Panc1 (cell line): ENCODE data around the gene MB21D2.
A peak's percentile ranks its signal among the peaks of the same experiment; 100 is the strongest.

Experiments
- SIN3A ChIP-seq: IDR thresholded peaks from 2 replicates; pipeline ENCODE4 v1.6.1; 2012; ENCODE audit warnings: low read depth, mild to moderate bottlenecking, low read length, moderate library complexity, borderline replicate concordance; ENCODE audit not compliant: insufficient read depth
- TF ChIP-seq, protein P1 (sequence below): fragments of 450-650 bp; IDR thresholded peaks from 2 replicates; pipeline ENCODE4 v1.5.1; 2017; ENCODE audit warnings: mild to moderate bottlenecking
- TF ChIP-seq, protein P2 (sequence below), 2 experiments: IDR thresholded peaks; 2 replicates each; pipeline ENCODE4 v1.6.1; 2011 to 2012; ENCODE audit warnings: low read depth in 2 of 2, control low read depth in 1 of 2, low read length in 1 of 2, mild to moderate bottlenecking in 1 of 2, moderate library complexity in 1 of 2; ENCODE audit not compliant: insufficient read depth in 1 of 2

DNA sequence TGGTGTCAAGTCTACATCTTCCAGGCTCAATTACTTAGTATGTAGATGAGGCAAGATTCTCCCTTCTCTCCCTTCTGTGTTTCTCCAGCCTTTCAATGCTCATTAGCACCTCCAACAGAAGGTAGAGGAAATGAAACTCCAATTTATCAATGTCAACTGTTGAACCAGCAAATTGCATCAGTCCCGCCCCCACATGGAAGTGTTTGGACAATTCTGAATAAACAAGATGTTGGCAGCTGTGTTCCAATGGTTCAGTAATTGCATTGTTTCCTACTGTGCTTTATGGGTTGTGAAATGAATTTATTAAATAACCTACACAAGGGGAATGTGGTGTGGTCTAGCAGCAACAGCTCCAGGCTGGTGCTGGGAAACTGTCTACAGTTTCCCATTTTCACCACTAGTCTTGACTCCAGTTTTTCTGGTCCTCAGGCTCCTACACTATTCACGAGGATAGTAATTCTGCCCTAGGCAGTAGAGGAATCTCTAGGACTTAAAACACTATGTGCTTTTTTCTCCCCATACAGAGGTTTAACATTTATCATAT lies 91.9 kb downstream of the MB21D2 start:
- TF ChIP-seq, protein P1, sequence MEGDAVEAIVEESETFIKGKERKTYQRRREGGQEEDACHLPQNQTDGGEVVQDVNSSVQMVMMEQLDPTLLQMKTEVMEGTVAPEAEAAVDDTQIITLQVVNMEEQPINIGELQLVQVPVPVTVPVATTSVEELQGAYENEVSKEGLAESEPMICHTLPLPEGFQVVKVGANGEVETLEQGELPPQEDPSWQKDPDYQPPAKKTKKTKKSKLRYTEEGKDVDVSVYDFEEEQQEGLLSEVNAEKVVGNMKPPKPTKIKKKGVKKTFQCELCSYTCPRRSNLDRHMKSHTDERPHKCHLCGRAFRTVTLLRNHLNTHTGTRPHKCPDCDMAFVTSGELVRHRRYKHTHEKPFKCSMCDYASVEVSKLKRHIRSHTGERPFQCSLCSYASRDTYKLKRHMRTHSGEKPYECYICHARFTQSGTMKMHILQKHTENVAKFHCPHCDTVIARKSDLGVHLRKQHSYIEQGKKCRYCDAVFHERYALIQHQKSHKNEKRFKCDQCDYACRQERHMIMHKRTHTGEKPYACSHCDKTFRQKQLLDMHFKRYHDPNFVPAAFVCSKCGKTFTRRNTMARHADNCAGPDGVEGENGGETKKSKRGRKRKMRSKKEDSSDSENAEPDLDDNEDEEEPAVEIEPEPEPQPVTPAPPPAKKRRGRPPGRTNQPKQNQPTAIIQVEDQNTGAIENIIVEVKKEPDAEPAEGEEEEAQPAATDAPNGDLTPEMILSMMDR, result peak; percentile 43; the same call in 1 of the 2 replicates
- TF ChIP-seq, protein P2, sequence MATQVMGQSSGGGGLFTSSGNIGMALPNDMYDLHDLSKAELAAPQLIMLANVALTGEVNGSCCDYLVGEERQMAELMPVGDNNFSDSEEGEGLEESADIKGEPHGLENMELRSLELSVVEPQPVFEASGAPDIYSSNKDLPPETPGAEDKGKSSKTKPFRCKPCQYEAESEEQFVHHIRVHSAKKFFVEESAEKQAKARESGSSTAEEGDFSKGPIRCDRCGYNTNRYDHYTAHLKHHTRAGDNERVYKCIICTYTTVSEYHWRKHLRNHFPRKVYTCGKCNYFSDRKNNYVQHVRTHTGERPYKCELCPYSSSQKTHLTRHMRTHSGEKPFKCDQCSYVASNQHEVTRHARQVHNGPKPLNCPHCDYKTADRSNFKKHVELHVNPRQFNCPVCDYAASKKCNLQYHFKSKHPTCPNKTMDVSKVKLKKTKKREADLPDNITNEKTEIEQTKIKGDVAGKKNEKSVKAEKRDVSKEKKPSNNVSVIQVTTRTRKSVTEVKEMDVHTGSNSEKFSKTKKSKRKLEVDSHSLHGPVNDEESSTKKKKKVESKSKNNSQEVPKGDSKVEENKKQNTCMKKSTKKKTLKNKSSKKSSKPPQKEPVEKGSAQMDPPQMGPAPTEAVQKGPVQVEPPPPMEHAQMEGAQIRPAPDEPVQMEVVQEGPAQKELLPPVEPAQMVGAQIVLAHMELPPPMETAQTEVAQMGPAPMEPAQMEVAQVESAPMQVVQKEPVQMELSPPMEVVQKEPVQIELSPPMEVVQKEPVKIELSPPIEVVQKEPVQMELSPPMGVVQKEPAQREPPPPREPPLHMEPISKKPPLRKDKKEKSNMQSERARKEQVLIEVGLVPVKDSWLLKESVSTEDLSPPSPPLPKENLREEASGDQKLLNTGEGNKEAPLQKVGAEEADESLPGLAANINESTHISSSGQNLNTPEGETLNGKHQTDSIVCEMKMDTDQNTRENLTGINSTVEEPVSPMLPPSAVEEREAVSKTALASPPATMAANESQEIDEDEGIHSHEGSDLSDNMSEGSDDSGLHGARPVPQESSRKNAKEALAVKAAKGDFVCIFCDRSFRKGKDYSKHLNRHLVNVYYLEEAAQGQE (IDR thresholded peaks at IDR 0.05; ENCODE audit: insufficient read depth in 1 of 2, low read depth in 2 of 2, low read length in 1 of 2), result no peak
- no peak for TF ChIP-seq SIN3A
